H1 (cell line): Measurements from ENCODE around the gene KCNK15. TPM values are rescaled to one million over a fixed set of nuclear protein-coding genes. Genes with fewer than 3 reads are reported as not detected.

Source experiments
- ASH2L ChIP-seq: fragments of 200-600, 300-600 bp; sonication (generic); IDR thresholded peaks from one replicate; pipeline ENCODE4 v1.7.1; 2017; ENCODE audit warnings: low read length
- CHD1 ChIP-seq: IDR thresholded peaks from 2 replicates; pipeline ENCODE4 v1.6.1; 2012; ENCODE audit warnings: low read depth, low read length, improper control_type of control experiment
- HDAC2 ChIP-seq, 2 experiments: fragments of 300-600 bp in 1 of 2; sonication (generic) in 1 of 2; IDR thresholded peaks; 2 replicates each; pipeline ENCODE4 v1.6.1; 2011 to 2012; ENCODE audit warnings: low read depth in 2 of 2, low read length in 2 of 2, mild to moderate bottlenecking in 2 of 2, moderate library complexity in 2 of 2, borderline replicate concordance in 1 of 2, inconsistent platforms in 1 of 2
- KDM1A ChIP-seq: fragments of 200-600, 300-600 bp; sonication (generic); IDR thresholded peaks from 2 replicates; pipeline ENCODE4 v1.7.1; 2016; ENCODE audit warnings: mild to moderate bottlenecking, low read length, borderline replicate concordance
- polyA plus RNA-seq, 7 experiments: library from polyadenylated mRNA; depleted of rRNA in 3 of 7; stranded (reverse) in 5 of 7; unstranded in 2 of 7; fragments of >200 nt in 5 of 7; fragments of 200-250 nt in 2 of 7; gene quantifications; 1 replicate in 5 of 7; 2 replicates in 1 of 7; 4 replicates in 1 of 7; pipeline versions ENCODE4 v1.2.1 to v1.2.3, GENCODE V29; 2011 to 2013; ENCODE audit warnings: missing spikeins in 2 of 7, mixed read lengths in 2 of 7
- total RNA-seq: library from RNA; stranded (reverse); fragmentation: NEBNext Ultra II Directional; extraction: Animal tissue kit (Norgen Biotek cat#: 25700); gene quantifications from 2 replicates; pipeline ENCODE4 v1.2.1, GENCODE V29; 2021
- TF ChIP-seq, protein P1 (sequence below): IDR thresholded peaks from 2 replicates; pipeline ENCODE4 v1.6.1; 2011; ENCODE audit warnings: low read depth, mild to moderate bottlenecking, low read length; ENCODE audit not compliant: insufficient read depth

The KCNK15 gene
- total and polyA plus RNA-seq, 2 of the 8 experiments (the other 6 are each of a cell fraction or from before 2014, with no cell fraction given), result 0.24 to 0.33 TPM

DNA sequence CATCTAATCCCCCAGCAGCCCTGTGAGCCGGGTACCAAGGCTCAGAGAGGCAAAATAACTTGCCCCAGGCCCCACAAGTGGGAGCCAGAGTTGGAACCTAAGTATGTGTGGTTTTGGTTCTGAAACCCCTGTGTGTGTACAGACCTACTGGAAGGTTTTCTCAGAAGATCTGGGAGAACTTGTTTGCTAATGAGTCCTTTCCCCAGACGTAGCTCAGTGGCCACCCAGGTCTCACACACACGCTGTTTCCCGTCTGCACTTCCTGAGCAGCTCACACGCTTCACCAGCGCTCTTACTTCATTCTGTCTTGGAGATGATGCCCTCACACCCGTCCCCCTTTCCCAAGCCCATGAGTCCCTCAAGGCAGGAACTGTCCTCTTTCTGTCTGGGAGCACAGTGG is 22.3 kb upstream of the KCNK15 start (continued):
- no peak for TF ChIP-seq HDAC2 (IDR thresholded peaks at IDR 0.05; ENCODE audit: borderline replicate concordance in 1 of 2, low read depth in 2 of 2, low read length in 2 of 2)
- TF ChIP-seq CHD1, result no peak
- no peak for TF ChIP-seq ASH2L
- TF ChIP-seq KDM1A, result no peak
- TF ChIP-seq, protein P1, sequence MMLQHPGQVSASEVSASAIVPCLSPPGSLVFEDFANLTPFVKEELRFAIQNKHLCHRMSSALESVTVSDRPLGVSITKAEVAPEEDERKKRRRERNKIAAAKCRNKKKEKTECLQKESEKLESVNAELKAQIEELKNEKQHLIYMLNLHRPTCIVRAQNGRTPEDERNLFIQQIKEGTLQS, result no peak
